Right ventricle myocardium inferior (tissue), 1 donor: ENCODE results near the gene YTHDC2. TPM values are rescaled to one million over a fixed set of nuclear protein-coding genes. Genes with fewer than 3 reads are reported as not detected.

Experiments used
- ATAC-seq: fragments of 200-7000 bp; cut with Tn5 transposase; one replicate; pipeline ENCODE4 v1.9.1; 2020; ENCODE audit warnings: mild to moderate bottlenecking, moderate library complexity
- DNase-seq: peaks from one replicate; pipeline ENCODE4 v3.0.0; 2021; ENCODE audit errors: missing footprints
- intact Hi-C: fragments of 100-400 bp; cut with DNase I; formaldehyde crosslinking; loops from one replicate; pipeline ENCODE4 v1.11.0; 2022
- total RNA-seq: library from RNA; stranded (reverse); fragmentation: NEBNext Ultra II Directional; extraction: Animal tissue kit (Norgen Biotek cat#: 25700); gene quantifications from one replicate; pipeline ENCODE4 v1.2.1, GENCODE V29; 2021
- donor health status: DM: no; HTN: yes; CAD: no; lungs with severe emphysema.

Gene YTHDC2
- total RNA-seq, 1 donor from 2014 or later = 12.6 TPM

DNA sequence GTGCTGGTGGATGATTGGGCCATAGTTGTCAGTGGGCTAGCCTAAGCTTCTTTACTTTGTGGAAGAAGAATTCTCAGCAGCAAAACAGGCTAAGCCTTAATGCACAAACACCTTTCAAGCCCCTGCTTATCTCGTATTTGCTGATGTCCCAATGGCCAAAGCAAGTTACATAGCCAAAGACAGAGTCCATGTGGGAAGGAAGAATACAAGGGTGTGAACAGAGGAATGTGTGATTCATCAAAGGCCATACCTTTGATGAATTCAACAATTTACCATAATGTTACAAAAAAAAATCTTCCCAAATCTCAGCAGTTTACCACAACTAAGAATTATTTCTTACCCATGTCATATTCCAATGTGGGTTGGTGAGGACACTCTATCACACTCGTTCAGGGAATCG lies 1.2 kb upstream of the YTHDC2 start:
- DNase-seq (no peak), ATAC-seq (no peak)
- intact Hi-C loops = loop anchor here (2.0 to 5.0 kb wide), 2 partner anchors 176 to 515 kb away; no protein-coding TSS in a partner anchor

- intact Hi-C loops = loop anchor here (5.0 kb wide), 1 partner anchor 517 kb away; no protein-coding TSS in a partner anchor
- ATAC-seq (no peak), DNase-seq (no peak)
Measured at GRCh38 chr5:113514289-113514635, 768 bp downstream of the YTHDC2 start.

DNA sequence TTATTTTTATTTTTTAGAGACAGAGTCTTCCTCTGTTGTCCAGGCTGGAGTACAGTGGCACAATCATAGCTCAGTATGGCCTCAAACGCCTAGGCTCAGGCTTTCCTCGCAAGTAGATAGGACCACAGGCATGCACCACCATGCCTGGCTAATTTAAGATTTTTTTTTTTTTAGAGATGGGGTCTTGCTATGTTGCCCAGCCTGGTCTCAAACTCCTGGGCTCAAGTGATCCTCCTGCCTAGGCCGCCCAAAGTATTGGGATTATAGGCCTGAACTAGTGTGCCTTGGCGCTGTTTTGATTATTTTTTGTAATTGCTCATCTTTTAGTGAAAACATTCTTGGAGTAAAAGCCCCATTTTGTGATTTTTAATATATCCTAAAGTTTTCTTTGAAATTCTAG lies 5.4 kb downstream of the YTHDC2 start:
- no peak for DNase-seq
- intact Hi-C loops = no loop called here
- no peak for ATAC-seq

- ATAC-seq (no peak), DNase-seq (no peak)
- intact Hi-C loops = no loop called here
Measured at GRCh38 chr5:113519412-113519811, 5.9 kb downstream of the YTHDC2 start.

- no peak for ATAC-seq
- intact Hi-C loops = no loop called here
- DNase-seq = no peak
Measured at GRCh38 chr5:113520429-113520828, 6.9 kb downstream of the YTHDC2 start.

- ATAC-seq (no peak), DNase-seq (no peak)
- intact Hi-C loops = no loop called here
Measured at GRCh38 chr5:113520899-113521298, 7.4 kb downstream of the YTHDC2 start.

DNA sequence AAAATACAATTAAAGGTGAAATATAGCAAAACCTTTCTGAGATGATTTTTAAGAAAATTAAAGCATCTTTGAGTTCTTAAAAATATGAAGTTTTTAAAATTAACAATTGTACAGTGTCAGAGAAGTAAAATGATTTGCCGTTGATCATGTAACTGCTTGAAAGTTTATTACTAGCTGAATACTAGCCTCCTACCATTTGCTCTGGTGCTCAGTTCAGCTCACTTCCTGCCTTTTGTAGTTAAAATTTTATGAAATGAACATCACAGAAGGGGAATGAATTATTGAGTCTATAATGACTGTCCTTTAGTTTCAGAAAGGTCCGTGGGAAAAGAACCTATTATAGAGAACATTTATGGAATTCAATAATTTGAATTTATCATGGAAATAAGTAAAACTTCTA lies 9.7 kb downstream of the YTHDC2 start:
- DNase-seq = no peak
- intact Hi-C loops = no loop called here
- ATAC-seq = no peak

DNA sequence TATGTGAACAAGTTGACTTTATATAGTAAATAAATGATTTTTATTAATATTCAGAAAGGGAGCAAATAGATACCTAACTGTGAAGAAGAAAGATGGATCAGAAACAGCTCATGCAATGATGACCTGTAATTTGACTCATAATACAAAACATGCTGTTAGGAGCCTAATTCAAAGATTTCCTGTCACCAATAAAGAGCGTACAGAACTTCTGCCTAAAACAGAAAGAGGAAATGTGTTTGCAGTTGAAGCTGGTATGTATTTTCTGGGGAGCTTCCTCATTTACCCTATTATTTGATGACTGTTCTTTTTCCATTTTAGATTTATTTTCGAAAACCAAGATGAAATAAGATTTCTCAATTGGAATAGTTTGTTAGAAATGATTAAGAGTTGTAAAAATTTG lies 11.4 kb downstream of the YTHDC2 start:
- DNase-seq = no peak
- intact Hi-C loops = no loop called here
- ATAC-seq = no peak

- intact Hi-C loops = no loop called here
- ATAC-seq (no peak), DNase-seq (no peak)
Measured at GRCh38 chr5:113526421-113526820, 12.9 kb downstream of the YTHDC2 start.

GRCh38 chr5:113527746-113528145 lies 14.3 kb downstream of the YTHDC2 start:
- intact Hi-C loops = no loop called here
- DNase-seq = no peak
- ATAC-seq = no peak

DNA sequence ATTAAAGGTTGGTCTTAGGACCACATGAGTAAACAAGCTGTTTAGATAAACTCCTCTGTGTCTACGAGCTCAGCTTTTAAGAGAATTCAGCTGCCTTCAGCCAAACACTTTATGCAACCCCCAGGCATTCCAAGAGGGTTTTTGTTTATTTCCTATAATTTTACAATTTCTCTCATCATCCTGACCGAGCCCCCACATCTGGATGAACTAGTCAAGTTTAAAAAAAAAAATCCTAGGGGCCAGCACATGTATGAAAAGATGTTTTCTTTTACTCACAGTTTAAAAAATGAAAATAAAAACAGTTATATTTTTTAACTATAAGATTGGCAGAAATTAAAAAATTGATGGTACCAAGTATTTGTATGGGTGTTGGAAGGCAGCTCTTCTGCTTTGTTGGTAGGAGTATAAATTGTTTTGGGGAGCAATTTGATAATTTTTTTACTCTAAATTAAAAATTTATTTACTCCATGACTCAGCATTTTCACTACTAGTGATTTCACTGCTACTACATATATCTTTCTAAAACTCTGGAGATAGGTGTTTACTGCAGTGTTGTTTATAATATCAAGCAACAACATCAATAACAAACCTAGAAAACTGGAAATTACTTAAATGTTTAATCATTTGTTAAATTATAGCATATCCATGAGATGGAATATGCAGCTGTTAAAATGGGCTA lies 18.1 kb downstream of the YTHDC2 start:
- ATAC-seq = no peak
- no peak for DNase-seq
- intact Hi-C loops = no loop called here

DNA sequence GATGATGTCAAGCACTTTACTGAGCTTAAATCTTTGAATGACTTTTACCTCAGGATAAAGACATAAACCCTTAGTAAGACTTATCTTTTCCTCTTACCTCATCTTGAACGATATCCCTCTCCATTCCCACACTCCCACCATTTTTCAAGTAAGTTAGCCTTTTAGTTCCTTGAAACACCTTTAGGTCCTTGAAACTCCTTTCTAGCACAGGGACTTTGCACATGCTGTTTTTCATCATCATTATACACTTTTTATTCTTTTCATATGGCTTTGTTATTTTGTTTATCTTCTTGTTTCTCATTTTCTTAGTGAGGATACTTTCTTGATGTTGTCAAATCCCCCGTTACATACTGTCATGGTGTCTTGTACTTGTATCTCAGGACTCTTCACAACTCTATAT lies 24.8 kb downstream of the YTHDC2 start:
- ATAC-seq (no peak), DNase-seq (no peak)
- intact Hi-C loops = no loop called here

DNA sequence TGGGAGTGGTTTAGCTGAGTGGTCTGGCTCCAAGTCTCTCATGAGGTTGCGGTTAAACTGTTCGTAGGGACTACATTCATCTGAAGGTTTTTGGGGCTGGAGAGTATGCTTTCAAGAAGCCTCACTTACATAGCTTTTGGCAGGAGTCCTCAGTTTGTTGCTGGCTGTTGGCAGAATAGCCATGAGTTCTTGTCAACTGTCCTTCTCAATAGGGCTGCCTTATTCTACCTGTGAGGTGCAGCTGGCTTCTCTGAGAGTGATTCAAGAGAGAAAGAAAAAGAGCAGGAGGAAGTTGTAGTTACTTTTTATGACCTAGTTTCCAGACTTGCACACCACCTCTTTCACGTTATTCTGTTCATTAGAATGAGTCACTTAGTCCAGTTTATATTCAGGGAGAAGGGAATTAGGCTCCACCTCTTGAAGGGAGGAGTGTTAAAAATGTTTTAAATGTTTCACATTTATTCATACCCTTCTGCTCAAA lies 33.2 kb downstream of the YTHDC2 start:
- intact Hi-C loops = no loop called here
- ATAC-seq (no peak), DNase-seq (no peak)

DNA sequence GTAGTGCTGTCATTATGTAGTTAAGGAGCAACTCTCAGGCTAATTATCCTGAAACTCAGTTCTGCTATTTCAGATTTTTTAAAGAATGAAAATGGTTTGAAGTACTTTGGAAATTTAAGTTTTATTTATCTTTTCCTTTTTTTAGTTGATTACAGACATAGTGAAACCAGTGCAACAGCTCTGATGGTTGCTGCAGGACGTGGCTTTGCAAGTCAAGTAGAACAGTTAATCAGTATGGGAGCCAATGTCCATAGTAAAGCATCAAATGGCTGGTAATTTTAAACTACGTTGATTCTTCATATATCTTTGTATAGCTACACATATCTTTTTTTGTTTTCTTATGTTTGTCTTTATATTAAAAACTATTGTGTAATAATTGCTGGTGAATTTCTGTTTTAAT lies 34.9 kb downstream of the YTHDC2 start:
- intact Hi-C loops = no loop called here
- DNase-seq = no peak
- no peak for ATAC-seq

- DNase-seq (no peak), ATAC-seq (no peak)
- intact Hi-C loops = no loop called here
Measured at GRCh38 chr5:113552137-113552536, 38.6 kb downstream of the YTHDC2 start.

- intact Hi-C loops = no loop called here
- ATAC-seq (no peak), DNase-seq (no peak)
Measured at GRCh38 chr5:113552620-113553019, 39.1 kb downstream of the YTHDC2 start.

DNA sequence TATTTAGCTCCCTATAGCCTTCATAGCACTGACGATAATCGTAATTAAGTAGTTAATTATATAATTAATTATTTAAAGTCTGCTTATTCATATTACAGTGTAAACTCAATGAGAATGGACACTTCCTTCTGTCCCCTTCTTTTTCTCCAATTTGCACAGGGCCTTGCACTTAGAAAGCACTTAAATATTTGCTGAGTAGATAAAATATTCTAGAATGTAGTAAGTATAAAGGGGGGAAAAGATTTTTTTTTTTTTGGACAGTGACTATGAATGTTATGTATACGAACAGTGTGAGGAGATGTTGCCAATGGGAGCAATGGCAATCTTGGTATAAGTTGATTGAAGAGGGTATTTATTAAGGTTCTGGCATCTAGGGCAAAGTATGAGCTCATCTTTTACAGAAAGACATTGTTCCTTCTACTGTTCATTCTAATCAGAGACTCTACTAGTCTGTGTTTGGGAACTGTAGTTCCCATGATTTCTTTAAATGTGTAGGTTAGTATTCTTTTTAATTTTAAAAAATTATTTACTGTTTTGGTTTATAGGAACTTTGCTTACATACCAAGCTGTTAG lies 49.4 kb downstream of the YTHDC2 start:
- DNase-seq (no peak), ATAC-seq (no peak)
- intact Hi-C loops = no loop called here

DNA sequence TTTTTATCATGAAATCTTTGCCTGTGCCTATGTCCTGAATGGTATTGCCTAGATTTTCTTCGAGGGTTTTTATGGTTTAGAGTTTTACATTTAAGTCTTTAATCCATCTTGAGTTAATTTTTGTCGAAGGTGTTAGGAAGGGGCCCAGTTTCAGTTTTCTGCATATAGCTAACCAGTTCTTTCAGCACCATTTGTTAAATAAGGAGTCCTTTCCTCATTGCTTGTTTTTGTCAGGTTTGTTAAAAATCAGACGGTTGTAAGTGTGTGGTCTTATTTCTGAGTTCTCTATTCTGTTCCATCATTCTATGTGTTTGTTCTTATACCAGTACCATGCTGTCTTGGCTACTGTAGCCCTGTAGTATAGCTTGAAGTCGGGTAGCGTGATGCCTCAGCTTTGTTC lies 55.9 kb downstream of the YTHDC2 start:
- no peak for DNase-seq
- intact Hi-C loops = no loop called here
- no peak for ATAC-seq

DNA sequence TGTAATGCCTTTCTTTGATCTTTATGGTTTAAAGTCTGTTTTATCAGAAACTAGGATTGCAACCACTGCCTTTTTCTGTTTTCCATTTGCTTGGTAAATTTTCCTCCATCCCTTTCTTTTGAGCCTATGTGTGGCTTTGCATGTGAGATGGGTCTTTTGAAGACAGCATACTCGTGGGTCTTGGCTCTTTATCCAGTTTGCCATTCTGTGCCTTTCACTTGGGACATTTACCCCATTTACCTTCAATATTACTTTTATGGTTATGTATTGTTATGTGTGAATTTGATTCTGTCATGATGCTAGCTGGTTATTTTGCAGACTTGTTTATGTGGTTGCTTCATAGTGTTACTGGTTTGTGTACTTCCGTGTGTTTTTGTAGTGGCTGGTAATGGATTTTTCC lies 59.2 kb downstream of the YTHDC2 start:
- intact Hi-C loops = no loop called here
- ATAC-seq = no peak
- no peak for DNase-seq

- DNase-seq = peak; percentile 58
- intact Hi-C loops = no loop called here
Measured at GRCh38 chr5:113574417-113574816, 60.9 kb downstream of the YTHDC2 start.

GRCh38 chr5:113575074-113575473 lies 61.6 kb downstream of the YTHDC2 start:
- intact Hi-C loops = no loop called here
- DNase-seq (no peak), ATAC-seq (no peak)

More at GRCh38 chr5:113574417-113574816, 60.9 kb downstream of the YTHDC2 start:
- no peak for ATAC-seq
